Stimulated activated CD8-positive, alpha-beta memory T cell treated with anti-CD3 and anti-CD28 coated beads, Interleukin-7, amount 100 ng/mL, for 24 hours (primary cell): ENCODE data around the gene SRD5A1.
A peak's percentile ranks its signal among the peaks of the same experiment; 100 is the strongest.

Experiments
- DNase-seq: peaks from one replicate; pipeline ENCODE4 v3.0.0-alpha.2; 2020; ENCODE audit warnings: low read depth

Gene SRD5A1

GRCh38 chr5:6604341-6604740, 28.9 kb upstream of the SRD5A1 start:
- no peak for DNase-seq

GRCh38 chr5:6604946-6605345, 28.3 kb upstream of the SRD5A1 start:
- no peak for DNase-seq

- DNase-seq: no peak
These were observed 26.2 kb upstream of the SRD5A1 start for GRCh38 chr5:6606884-6607558.

- DNase-seq: no peak
These were observed 25.7 kb upstream of the SRD5A1 start for GRCh38 chr5:6607559-6607936.

GRCh38 chr5:6608016-6608415, 25.2 kb upstream of the SRD5A1 start:
- DNase-seq: no peak

- no peak for DNase-seq
These were observed 21.6 kb upstream of the SRD5A1 start for GRCh38 chr5:6611334-6612256.

- DNase-seq: no peak
These were observed 18.0 kb upstream of the SRD5A1 start for GRCh38 chr5:6615034-6615815.

- DNase-seq: no peak
These were observed 16.6 kb upstream of the SRD5A1 start for GRCh38 chr5:6616632-6617031.

GRCh38 chr5:6623228-6623627, 10.0 kb upstream of the SRD5A1 start:
- DNase-seq: no peak

- DNase-seq: no peak
These were observed 9.3 kb upstream of the SRD5A1 start for GRCh38 chr5:6623941-6624340.

GRCh38 chr5:6626508-6626907, 6.7 kb upstream of the SRD5A1 start:
- no peak for DNase-seq

GRCh38 chr5:6631441-6631840, 1.8 kb upstream of the SRD5A1 start:
- no peak for DNase-seq

- DNase-seq: peak; percentile 5
These were observed 834 bp upstream of the SRD5A1 start for GRCh38 chr5:6632324-6632887.

GRCh38 chr5:6633469-6634245, 417 bp downstream of the SRD5A1 start:
- DNase-seq: peak; percentile 9

- no peak for DNase-seq
These were observed 1.1 kb downstream of the SRD5A1 start for GRCh38 chr5:6634306-6634705.

- DNase-seq: no peak
These were observed 1.7 kb downstream of the SRD5A1 start for GRCh38 chr5:6634788-6635430.

- DNase-seq: no peak
These were observed 3.1 kb downstream of the SRD5A1 start for GRCh38 chr5:6636293-6636692.

- no peak for DNase-seq
These were observed 3.8 kb downstream of the SRD5A1 start for GRCh38 chr5:6637022-6637421.

- no peak for DNase-seq
These were observed 4.3 kb downstream of the SRD5A1 start for GRCh38 chr5:6637590-6637989.

- DNase-seq: no peak
These were observed 5.0 kb downstream of the SRD5A1 start for GRCh38 chr5:6638236-6638635.

- DNase-seq: no peak
These were observed 9.4 kb downstream of the SRD5A1 start for GRCh38 chr5:6642655-6643054.
